Spleen (tissue), 11 donors: ENCODE data around the gene IMMP2L. TPM values are rescaled to one million over a fixed set of nuclear protein-coding genes. Genes with fewer than 3 reads are reported as not detected.

ENCODE experiments used
- DNase-seq: peaks from one replicate; pipeline ENCODE4 v3.0.0-alpha.2; 2020
- H3K27ac ChIP-seq, 8 donors: fragments of 200-600 bp; sonication (generic) in 7 of 8; 1 replicate in 4 of 8; 2 replicates in 4 of 8; pipeline versions ENCODE4 v1.5.0 to v1.8.0; 2016 to 2021; ENCODE audit warnings: inconsistent platforms in 4 of 8, mild to moderate bottlenecking in 4 of 8, moderate library complexity in 1 of 8
- H3K27me3 ChIP-seq, 7 donors: fragments of 200-600 bp; sonication (generic) in 6 of 7; replicated peaks in 1 of 7; 1 replicate in 4 of 7; 2 replicates in 3 of 7; pipeline versions ENCODE4 v1.5.0 to v1.8.0; 2016 to 2021; ENCODE audit warnings: inconsistent platforms in 3 of 7, mild to moderate bottlenecking in 1 of 7
- H3K36me3 ChIP-seq, 6 donors: fragments of 200-600 bp; sonication (generic) in 5 of 6; 1 replicate in 4 of 6; 2 replicates in 2 of 6; pipeline versions ENCODE4 v1.5.0 to v1.8.0; 2016 to 2021; ENCODE audit warnings: inconsistent platforms in 2 of 6
- H3K4me1 ChIP-seq, 6 donors: fragments of 200-600 bp; sonication (generic) in 5 of 6; 1 replicate in 3 of 6; 2 replicates in 3 of 6; pipeline versions ENCODE4 v1.5.0 to v1.8.0; 2016 to 2021; ENCODE audit warnings: inconsistent platforms in 3 of 6
- H3K4me3 ChIP-seq, 8 donors: fragments of 200-600 bp; sonication (generic) in 7 of 8; 1 replicate in 4 of 8; 2 replicates in 4 of 8; pipeline versions ENCODE4 v1.5.0 to v1.8.0; 2016 to 2021; ENCODE audit warnings: inconsistent platforms in 4 of 8, mild to moderate bottlenecking in 4 of 8, moderate library complexity in 2 of 8
- H3K9me3 ChIP-seq, 8 donors: fragments of 200-600 bp; sonication (generic) in 7 of 8; 1 replicate in 4 of 8; 2 replicates in 4 of 8; pipeline versions ENCODE4 v1.5.0 to v1.8.0; 2016 to 2021; ENCODE audit warnings: inconsistent platforms in 4 of 8
- POLR2A ChIP-seq, 3 donors: fragments of 450-650 bp; IDR thresholded peaks; one replicate each; pipeline ENCODE4 v1.5.1; 2017; ENCODE audit warnings: antibody characterized with exemption in 3 of 3, mild to moderate bottlenecking in 1 of 3
- POLR2AphosphoS5 ChIP-seq, 3 donors: sonication (generic); formaldehyde crosslinking; IDR thresholded peaks; one replicate each; pipeline ENCODE4 v1.5.1; 2017; ENCODE audit warnings: antibody characterized with exemption in 3 of 3
- WGBS, 5 donors: extraction: QIAGEN DNeasy Blood & Tissue Kit in 3 of 5; methylation state at CpG; one replicate each; pipeline versions ENCODE4 v1.1.5 to v1.1.7; 2013 to 2018; 5-methylcytosine and 5-hydroxymethylcytosine counted together
- intact Hi-C: fragments of 100-400 bp; cut with DNase I; formaldehyde crosslinking; loops from one replicate; pipeline ENCODE4 v1.15.0; 2023; ENCODE audit warnings: low total_unique reads
- polyA plus RNA-seq, 3 donors: library from polyadenylated mRNA; stranded (reverse); fragments of 200-250 nt; gene quantifications; one replicate each; pipeline ENCODE4 v1.2.1, GENCODE V29; 2013
- total RNA-seq, 7 donors: library from RNA; depleted of rRNA in 3 of 7; stranded (reverse); fragments of >200 nt in 3 of 7; fragmentation: NEBNext Ultra II Directional in 4 of 7; extraction: Animal tissue kit (Norgen Biotek cat#: 25700) in 4 of 7; gene quantifications; one replicate each; pipeline versions ENCODE4 v1.1.0 to v1.2.1, GENCODE V29; 2016 to 2021
- TF ChIP-seq, protein P1 (sequence below), 11 experiments: fragments of 200-600 bp in 7 of 11; fragments of 450-650 bp in 4 of 11; sonication (generic) in 4 of 11; IDR thresholded peaks in 8 of 11; conservative IDR thresholded peaks in 3 of 11; 1 replicate in 7 of 11; 2 replicates in 4 of 11; pipeline versions ENCODE4 v1.4.0 to v1.8.0; 2016 to 2021; ENCODE audit warnings: antibody characterized with exemption in 11 of 11, inconsistent platforms in 4 of 11, mild to moderate bottlenecking in 1 of 11
- donor health status: healthy with polysubstance abuse.
- donor health status: DM: no; HTN: no; CAD: no; lungs with moderate emphysema.
- donor health status: DM: no; HTN: no; CAD: no.
- donor health status: Bipolar disorder and iron deficiency.
- donor health status: healthy.
- donor health status: DM: no; HTN: no; CAD: no.
- donor health status: DM: yes; HTN: yes; CAD: no.

Gene IMMP2L
- total and polyA plus RNA-seq, 10 donors, result 6.5 to 32.7 (median 9.8) TPM

DNA sequence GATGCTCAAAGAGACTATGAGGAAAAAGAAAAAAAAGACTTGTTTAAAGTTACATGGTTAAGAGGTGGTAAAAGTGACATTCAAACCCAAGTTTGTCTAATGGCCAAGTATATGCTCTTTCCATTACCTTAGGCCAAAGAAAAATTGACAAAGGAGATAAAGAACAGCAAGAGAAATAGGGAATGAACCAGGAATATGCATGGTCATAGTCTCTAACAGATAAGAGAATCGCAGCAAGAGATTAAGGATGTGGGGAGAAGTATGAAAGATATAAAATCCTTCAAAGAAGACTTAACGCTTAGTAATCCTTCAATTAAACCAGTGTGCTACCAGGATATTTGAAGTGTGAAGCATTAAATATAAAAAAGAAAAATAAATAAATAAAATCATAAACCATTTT lies 494.6 kb downstream of the IMMP2L start:
- Histone ChIP-seq H3K27me3 (no peaks in the 10 kb centered on the region), H3K36me3 (no peaks in the 10 kb centered on the region), H3K9me3 (peaks cover 0 to 25% (median 17%) of the 10 kb centered on the region in 8 donors), H3K4me1 (no peaks in the 10 kb centered on the region), H3K4me3 (no peak overlapping the region), H3K27ac (no peak overlapping the region)
- DNase-seq, result no peak
- 92 to 97% (median 93%) methylated on average over 2 of the region's 2 CpGs for WGBS, 5 donors
- TF ChIP-seq POLR2A (IDR thresholded peaks at IDR 0.05) (no peak), POLR2AphosphoS5 (IDR thresholded peaks at IDR 0.05) (no peak)
- TF ChIP-seq, protein P1, sequence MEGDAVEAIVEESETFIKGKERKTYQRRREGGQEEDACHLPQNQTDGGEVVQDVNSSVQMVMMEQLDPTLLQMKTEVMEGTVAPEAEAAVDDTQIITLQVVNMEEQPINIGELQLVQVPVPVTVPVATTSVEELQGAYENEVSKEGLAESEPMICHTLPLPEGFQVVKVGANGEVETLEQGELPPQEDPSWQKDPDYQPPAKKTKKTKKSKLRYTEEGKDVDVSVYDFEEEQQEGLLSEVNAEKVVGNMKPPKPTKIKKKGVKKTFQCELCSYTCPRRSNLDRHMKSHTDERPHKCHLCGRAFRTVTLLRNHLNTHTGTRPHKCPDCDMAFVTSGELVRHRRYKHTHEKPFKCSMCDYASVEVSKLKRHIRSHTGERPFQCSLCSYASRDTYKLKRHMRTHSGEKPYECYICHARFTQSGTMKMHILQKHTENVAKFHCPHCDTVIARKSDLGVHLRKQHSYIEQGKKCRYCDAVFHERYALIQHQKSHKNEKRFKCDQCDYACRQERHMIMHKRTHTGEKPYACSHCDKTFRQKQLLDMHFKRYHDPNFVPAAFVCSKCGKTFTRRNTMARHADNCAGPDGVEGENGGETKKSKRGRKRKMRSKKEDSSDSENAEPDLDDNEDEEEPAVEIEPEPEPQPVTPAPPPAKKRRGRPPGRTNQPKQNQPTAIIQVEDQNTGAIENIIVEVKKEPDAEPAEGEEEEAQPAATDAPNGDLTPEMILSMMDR (IDR thresholded peaks at IDR 0.05 in 8 of 11, conservative IDR thresholded peaks at IDR 0.05 in 3 of 11), result no peak
- intact Hi-C loops, result no loop called here

DNA sequence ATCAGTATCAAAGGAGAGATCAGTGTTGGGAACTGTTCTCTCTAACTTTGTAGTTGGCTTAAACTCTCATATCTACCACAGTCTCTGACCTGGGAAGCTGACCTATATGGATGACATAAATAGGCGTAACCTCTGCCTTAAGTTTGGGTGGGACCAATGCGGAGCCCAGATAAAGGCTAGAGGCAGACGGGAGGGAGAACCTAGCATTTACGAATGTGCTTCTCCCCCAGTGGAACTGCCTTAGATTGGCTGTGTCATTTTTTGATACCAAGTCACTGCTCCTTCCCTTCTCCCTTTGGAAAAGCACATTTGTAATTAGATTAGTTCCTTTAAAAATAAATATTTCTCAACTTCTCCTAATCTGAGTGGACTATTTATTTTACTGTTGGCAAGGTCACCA lies 495.0 kb downstream of the IMMP2L start:
- WGBS, 5 donors, result 93 to 99% (median 96%) methylated on average over 4 of the region's 4 CpGs
- Histone ChIP-seq H3K36me3 (no peaks in the 10 kb centered on the region), H3K27me3 (no peaks in the 10 kb centered on the region), H3K9me3 (peaks cover 2 to 29% (median 19%) of the 10 kb centered on the region in 8 donors), H3K27ac (no peak overlapping the region), H3K4me3 (no peak overlapping the region), H3K4me1 (no peaks in the 10 kb centered on the region)
- TF ChIP-seq, protein P1 (IDR thresholded peaks at IDR 0.05 in 8 of 11, conservative IDR thresholded peaks at IDR 0.05 in 3 of 11), result no peak
- TF ChIP-seq POLR2A (IDR thresholded peaks at IDR 0.05), result no peak
- TF ChIP-seq POLR2AphosphoS5 (IDR thresholded peaks at IDR 0.05), result no peak
- intact Hi-C loops, result no loop called here
- DNase-seq, result no peak

DNA sequence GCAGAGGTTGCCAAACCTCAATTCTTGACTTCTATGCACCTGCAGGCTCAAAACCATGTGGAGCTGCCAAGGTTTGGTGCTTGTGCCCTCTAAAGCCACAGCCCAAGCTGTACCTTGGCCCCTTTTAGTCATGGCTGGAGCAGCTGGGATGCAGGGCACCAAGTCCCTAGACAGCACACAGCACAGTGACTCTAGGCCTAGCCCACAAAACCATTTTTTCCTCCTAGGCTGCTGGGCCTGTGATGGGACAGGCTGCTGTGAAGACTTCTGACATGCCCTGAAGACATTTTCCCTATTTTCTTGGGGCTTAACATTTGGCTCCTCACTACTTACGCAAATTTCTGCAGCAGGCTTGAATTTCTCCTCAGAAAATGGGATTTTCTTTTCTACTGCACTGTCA lies 499.1 kb downstream of the IMMP2L start:
- intact Hi-C loops, result no loop called here
- Histone ChIP-seq H3K27me3 (no peaks in the 10 kb centered on the region), H3K36me3 (no peaks in the 10 kb centered on the region), H3K9me3 (peaks cover 2 to 30% (median 19%) of the 10 kb centered on the region in 8 donors), H3K27ac (no peak overlapping the region), H3K4me3 (no peak overlapping the region), H3K4me1 (no peaks in the 10 kb centered on the region)
- TF ChIP-seq, protein P1 (IDR thresholded peaks at IDR 0.05 in 8 of 11, conservative IDR thresholded peaks at IDR 0.05 in 3 of 11), result no peak
- TF ChIP-seq POLR2AphosphoS5 (IDR thresholded peaks at IDR 0.05), result no peak
- no peak for TF ChIP-seq POLR2A (IDR thresholded peaks at IDR 0.05)
- no peak for DNase-seq
- WGBS, 5 donors, result 92 to 100% (median 97%) methylated on average over 1 of the region's 1 CpG

DNA sequence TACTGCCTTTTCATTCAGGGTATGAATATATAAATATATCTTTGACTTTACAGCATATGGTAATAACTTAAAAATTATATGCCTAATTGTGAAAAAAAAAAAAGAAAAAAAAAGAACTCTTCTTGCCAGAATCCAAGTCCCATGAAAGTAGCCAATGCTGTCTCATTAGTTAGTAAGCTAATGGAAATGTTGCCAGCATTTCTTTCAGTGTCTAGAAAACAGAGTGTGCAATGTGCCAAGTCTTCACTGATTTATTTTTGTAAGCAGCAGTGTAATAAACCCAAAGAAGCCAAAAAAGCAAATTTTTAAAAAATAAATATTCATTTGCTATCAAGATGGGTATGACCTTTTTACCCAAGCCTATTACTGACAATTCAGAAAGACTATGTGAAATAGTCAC lies 502.5 kb downstream of the IMMP2L start:
- no peaks in the 10 kb centered on the region for H3K36me3 ChIP-seq
- H3K4me1 ChIP-seq, result no peaks in the 10 kb centered on the region
- H3K27ac ChIP-seq, result no peak overlapping the region
- intact Hi-C loops, result no loop called here
- H3K27me3 ChIP-seq, result no peaks in the 10 kb centered on the region
- no peak overlapping the region for H3K4me3 ChIP-seq
- no peak for DNase-seq
- TF ChIP-seq, protein P1 (IDR thresholded peaks at IDR 0.05 in 8 of 11, conservative IDR thresholded peaks at IDR 0.05 in 3 of 11), result no peak
- TF ChIP-seq POLR2A (IDR thresholded peaks at IDR 0.05) (no peak), POLR2AphosphoS5 (IDR thresholded peaks at IDR 0.05) (no peak)
- peaks cover 2 to 29% (median 19%) of the 10 kb centered on the region in 8 donors for H3K9me3 ChIP-seq
